ENCODE measurements around the gene CBR3. TPM values are rescaled to one million over a fixed set of nuclear protein-coding genes. Genes with fewer than 3 reads are reported as not detected.

Gene CBR3
- 1.7 TPM for total RNA-seq (2021; ENCODE audit: unreplicated experiment)
- polyA plus RNA-seq (2012), result 0.72 and 1.9 TPM in 2 replicates
- Bru-seq, nascent RNA, result percentile 30 among the genes with signal in this experiment
- BruChase-seq, experiment 1, labeled RNA remaining after a 6-hour chase, result percentile 17 among the genes with signal in this experiment
- percentile 25 among the genes with signal in this experiment for BruChase-seq, experiment 2, labeled RNA remaining after a 2-hour chase
- long read RNA-seq, partial matches to known transcripts, result 0 of 1 reads
- long read RNA-seq, other reads (novel, unspliced or antisense), result 0 of 1 reads

- intact Hi-C loops (cut with micrococcal nuclease), result no loop called here
- no TSS peak for BruUV-seq (replicated peaks)
- Histone ChIP-seq H3K4me2 (ENCODE audit: low read length) (peak within 1 kb of the TSS; percentile 99), H4K20me1 (ENCODE audit: insufficient read depth) (no peaks in the 10 kb centered on the region), H3K36me3 (ENCODE audit: control insufficient read depth in 1 of 2, insufficient read depth in 2 of 2, low read length in 2 of 2) (no peaks in the 10 kb centered on the region), H2AFZ (ENCODE audit: low read depth, low read length, poor library complexity, severe bottlenecking) (peak within 1 kb of the TSS; percentile 42), H3K4me3 (replicated peaks in 1 of 2; ENCODE audit: low read depth in 1 of 2, low read length in 2 of 2) (peak within 1 kb of the TSS; percentile 51 to 77), H3K9me2 (ENCODE audit: insufficient read depth) (no peaks in the 10 kb centered on the region), H3K9me3 (ENCODE audit: control insufficient read depth in 1 of 2, insufficient read depth in 1 of 2, low read depth in 1 of 2, low read length in 2 of 2) (no peaks in the 10 kb centered on the region), H3K79me2 (ENCODE audit: insufficient read depth, low read length) (no peaks in the 10 kb centered on the region), H3K4me1 (ENCODE audit: control insufficient read depth in 1 of 2, insufficient read depth in 2 of 2, low read length in 2 of 2) (peaks cover 25 to 35% of the 10 kb centered on the region in 2 experiments), H3K27me3 (ENCODE audit: insufficient read depth, low read length) (no peaks in the 10 kb centered on the region), H3K9ac (ENCODE audit: low read length) (peak within 1 kb of the TSS; percentile 62), H3K27ac (ENCODE audit: low read depth, low read length) (peak within 1 kb of the TSS; percentile 59; the same call in 1 of the 2 replicates)
- TF ChIP-seq MAX (IDR thresholded peaks at IDR 0.05) (peak; percentile 39; the same call in 1 of the 2 replicates), FOSL1 (IDR thresholded peaks at IDR 0.05; ENCODE audit: low read depth) (no peak)
- peak; percentile 43 for ATAC-seq
- CTCF ChIA-PET, result no interaction called here
- DNase-seq (ENCODE audit: low read depth, low spot score), result no peak
- RAD21 ChIA-PET (ENCODE audit: low non-redundant PET in 1 of 2, low total read pairs in 2 of 2, uncharacterized antibody in 2 of 2, unreplicated experiment in 2 of 2), result no interaction called here
- POLR2A ChIA-PET, result interaction anchor here (0.5 kb wide), 1 partner anchor 522 kb away, joined by 3 read pairs; no protein-coding TSS in a partner anchor
These were observed at the start of gene CBR3 for GRCh38 chr21:36134803-36135390. TSS of gene CBR3 (plus strand) at chr21:36135079. CDS start at chr21:36135193, 114 bp downstream.

GRCh38 chr21:36087362-36088138 is 47.3 kb upstream of the CBR3 start:
- H3K4me1 ChIP-seq (ENCODE audit: control insufficient read depth in 1 of 2, insufficient read depth in 2 of 2, low read length in 2 of 2), result no peaks in the 10 kb centered on the region
- H4K20me1 ChIP-seq (ENCODE audit: insufficient read depth), result no peaks in the 10 kb centered on the region
- TF ChIP-seq CTCF (IDR thresholded peaks at IDR 0.05 in 2 of 3, conservative IDR thresholded peaks at IDR 0.05 in 1 of 3; ENCODE audit: borderline replicate concordance in 1 of 3, insufficient read depth in 1 of 3, low read depth in 2 of 3, low read length in 2 of 3), result peak in 2 of 3 experiments; percentile 16 to 36; a peak in 2 of 6 replicates
- TF ChIP-seq SIN3A (IDR thresholded peaks at IDR 0.05; ENCODE audit: low read depth), result no peak
- TF ChIP-seq POLR2A (IDR thresholded peaks at IDR 0.05; ENCODE audit: borderline replicate concordance, extremely low read depth, insufficient read depth, insufficient read length), result no peak
- no peak for TF ChIP-seq FOSL1 (IDR thresholded peaks at IDR 0.05; ENCODE audit: low read depth)
- TF ChIP-seq, protein P1, sequence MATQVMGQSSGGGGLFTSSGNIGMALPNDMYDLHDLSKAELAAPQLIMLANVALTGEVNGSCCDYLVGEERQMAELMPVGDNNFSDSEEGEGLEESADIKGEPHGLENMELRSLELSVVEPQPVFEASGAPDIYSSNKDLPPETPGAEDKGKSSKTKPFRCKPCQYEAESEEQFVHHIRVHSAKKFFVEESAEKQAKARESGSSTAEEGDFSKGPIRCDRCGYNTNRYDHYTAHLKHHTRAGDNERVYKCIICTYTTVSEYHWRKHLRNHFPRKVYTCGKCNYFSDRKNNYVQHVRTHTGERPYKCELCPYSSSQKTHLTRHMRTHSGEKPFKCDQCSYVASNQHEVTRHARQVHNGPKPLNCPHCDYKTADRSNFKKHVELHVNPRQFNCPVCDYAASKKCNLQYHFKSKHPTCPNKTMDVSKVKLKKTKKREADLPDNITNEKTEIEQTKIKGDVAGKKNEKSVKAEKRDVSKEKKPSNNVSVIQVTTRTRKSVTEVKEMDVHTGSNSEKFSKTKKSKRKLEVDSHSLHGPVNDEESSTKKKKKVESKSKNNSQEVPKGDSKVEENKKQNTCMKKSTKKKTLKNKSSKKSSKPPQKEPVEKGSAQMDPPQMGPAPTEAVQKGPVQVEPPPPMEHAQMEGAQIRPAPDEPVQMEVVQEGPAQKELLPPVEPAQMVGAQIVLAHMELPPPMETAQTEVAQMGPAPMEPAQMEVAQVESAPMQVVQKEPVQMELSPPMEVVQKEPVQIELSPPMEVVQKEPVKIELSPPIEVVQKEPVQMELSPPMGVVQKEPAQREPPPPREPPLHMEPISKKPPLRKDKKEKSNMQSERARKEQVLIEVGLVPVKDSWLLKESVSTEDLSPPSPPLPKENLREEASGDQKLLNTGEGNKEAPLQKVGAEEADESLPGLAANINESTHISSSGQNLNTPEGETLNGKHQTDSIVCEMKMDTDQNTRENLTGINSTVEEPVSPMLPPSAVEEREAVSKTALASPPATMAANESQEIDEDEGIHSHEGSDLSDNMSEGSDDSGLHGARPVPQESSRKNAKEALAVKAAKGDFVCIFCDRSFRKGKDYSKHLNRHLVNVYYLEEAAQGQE (IDR thresholded peaks at IDR 0.05; ENCODE audit: low read depth), result no peak
- no peak overlapping the region for H3K4me2 ChIP-seq (ENCODE audit: low read length)
- intact Hi-C loops (cut with micrococcal nuclease), result no loop called here
- BruUV-seq (replicated peaks), result no TSS peak
- H3K9me2 ChIP-seq (ENCODE audit: insufficient read depth), result no peaks in the 10 kb centered on the region
- H3K79me2 ChIP-seq (ENCODE audit: insufficient read depth, low read length), result no peaks in the 10 kb centered on the region
- H3K36me3 ChIP-seq (ENCODE audit: control insufficient read depth in 1 of 2, insufficient read depth in 2 of 2, low read length in 2 of 2), result no peaks in the 10 kb centered on the region
- H3K9me3 ChIP-seq (ENCODE audit: control insufficient read depth in 1 of 2, insufficient read depth in 1 of 2, low read depth in 1 of 2, low read length in 2 of 2), result no peaks in the 10 kb centered on the region
- H2AFZ ChIP-seq (ENCODE audit: low read depth, low read length, poor library complexity, severe bottlenecking), result no peak overlapping the region
- DNase-seq (ENCODE audit: low read depth, low spot score), result no peak
- H3K27me3 ChIP-seq (ENCODE audit: insufficient read depth, low read length), result no peaks in the 10 kb centered on the region
- ChIA-PET RAD21 (ENCODE audit: low non-redundant PET in 1 of 2, low total read pairs in 2 of 2, uncharacterized antibody in 2 of 2, unreplicated experiment in 2 of 2) (no interaction called here), CTCF (no interaction called here), POLR2A (no interaction called here)
- no peak overlapping the region for H3K27ac ChIP-seq (ENCODE audit: low read depth, low read length)
- no peak overlapping the region for H3K9ac ChIP-seq (ENCODE audit: low read length)
- H3K4me3 ChIP-seq (replicated peaks in 1 of 2; ENCODE audit: low read depth in 1 of 2, low read length in 2 of 2), result no peak overlapping the region
- ATAC-seq, result peak; percentile 72

Measured in HCT116 (cell line).